HG03432 (cell line): ENCODE results near the gene PPM1A.

ENCODE experiments used
- ATAC-seq: cut with Tn5 transposase; IDR thresholded peaks from one replicate; pipeline ENCODE4 v1.9.1; 2021; ENCODE audit warnings: mild to moderate bottlenecking, moderate library complexity; ENCODE audit not compliant: unreplicated experiment

PPM1A gene

GRCh38 chr14:60257865-60258264, 8.8 kb downstream of the PPM1A start:
- ATAC-seq = no peak

- no peak for ATAC-seq
Measured at GRCh38 chr14:60265163-60265562, 16.1 kb downstream of the PPM1A start.

GRCh38 chr14:60266021-60266937, 17.3 kb downstream of the PPM1A start:
- ATAC-seq = no peak

- no peak for ATAC-seq
Measured at GRCh38 chr14:60272177-60272576, 23.2 kb downstream of the PPM1A start.

- no peak for ATAC-seq
Measured at GRCh38 chr14:60273956-60274355, 24.9 kb downstream of the PPM1A start.

- no peak for ATAC-seq
Measured at GRCh38 chr14:60274448-60274847, 25.4 kb downstream of the PPM1A start.

- no peak for ATAC-seq
Measured at GRCh38 chr14:60275932-60276331, 26.9 kb downstream of the PPM1A start.

GRCh38 chr14:60276347-60276746, 27.3 kb downstream of the PPM1A start:
- ATAC-seq = no peak

GRCh38 chr14:60277605-60278190, 28.7 kb downstream of the PPM1A start:
- ATAC-seq = no peak

- no peak for ATAC-seq
Measured at GRCh38 chr14:60278350-60278749, 29.3 kb downstream of the PPM1A start.

GRCh38 chr14:60287452-60287851, 38.4 kb downstream of the PPM1A start:
- ATAC-seq = no peak

GRCh38 chr14:60288279-60288678, 39.3 kb downstream of the PPM1A start:
- ATAC-seq = no peak

GRCh38 chr14:60294411-60295069, 45.5 kb downstream of the PPM1A start:
- no peak for ATAC-seq

GRCh38 chr14:60300019-60300418, 51.0 kb downstream of the PPM1A start:
- no peak for ATAC-seq

GRCh38 chr14:60301685-60302084, 52.7 kb downstream of the PPM1A start:
- ATAC-seq = no peak

- ATAC-seq = no peak
Measured at GRCh38 chr14:60302663-60303062, 53.6 kb downstream of the PPM1A start.

GRCh38 chr14:60303745-60304144, 54.7 kb downstream of the PPM1A start:
- ATAC-seq = no peak

GRCh38 chr14:60304509-60304908, 55.5 kb downstream of the PPM1A start:
- no peak for ATAC-seq

GRCh38 chr14:60309867-60310552, 61.0 kb downstream of the PPM1A start:
- ATAC-seq = no peak

- ATAC-seq = no peak
Measured at GRCh38 chr14:60311417-60311816, 62.4 kb downstream of the PPM1A start.

GRCh38 chr14:60313093-60313492, 64.1 kb downstream of the PPM1A start:
- ATAC-seq = no peak
